Inflammatory macrophage (primary cell): ENCODE data around the gene QDPR.
A peak's percentile ranks its signal among the peaks of the same experiment; 100 is the strongest.
"Not testable (repeated sequence)": the region's sequence is repeated elsewhere in the genome, so short reads cannot be mapped to it uniquely, and the experiment has no call there.

Experiments
- DNase-seq, 2 donors: peaks; one replicate each; pipeline ENCODE4 v3.0.0-alpha.2; 2020 to 2022

Gene QDPR

GRCh38 chr4:17490575-17491059, 21.3 kb downstream of the QDPR start:
- no peak for DNase-seq

- no peak for DNase-seq
Measured at GRCh38 chr4:17489721-17490120, 22.2 kb downstream of the QDPR start.

- no peak for DNase-seq
Measured at GRCh38 chr4:17489123-17489522, 22.8 kb downstream of the QDPR start.

- no peak for DNase-seq
Measured at GRCh38 chr4:17482716-17483115, 29.2 kb downstream of the QDPR start.

- DNase-seq, result no peak
Measured at GRCh38 chr4:17480955-17481354, 30.9 kb downstream of the QDPR start.

DNA sequence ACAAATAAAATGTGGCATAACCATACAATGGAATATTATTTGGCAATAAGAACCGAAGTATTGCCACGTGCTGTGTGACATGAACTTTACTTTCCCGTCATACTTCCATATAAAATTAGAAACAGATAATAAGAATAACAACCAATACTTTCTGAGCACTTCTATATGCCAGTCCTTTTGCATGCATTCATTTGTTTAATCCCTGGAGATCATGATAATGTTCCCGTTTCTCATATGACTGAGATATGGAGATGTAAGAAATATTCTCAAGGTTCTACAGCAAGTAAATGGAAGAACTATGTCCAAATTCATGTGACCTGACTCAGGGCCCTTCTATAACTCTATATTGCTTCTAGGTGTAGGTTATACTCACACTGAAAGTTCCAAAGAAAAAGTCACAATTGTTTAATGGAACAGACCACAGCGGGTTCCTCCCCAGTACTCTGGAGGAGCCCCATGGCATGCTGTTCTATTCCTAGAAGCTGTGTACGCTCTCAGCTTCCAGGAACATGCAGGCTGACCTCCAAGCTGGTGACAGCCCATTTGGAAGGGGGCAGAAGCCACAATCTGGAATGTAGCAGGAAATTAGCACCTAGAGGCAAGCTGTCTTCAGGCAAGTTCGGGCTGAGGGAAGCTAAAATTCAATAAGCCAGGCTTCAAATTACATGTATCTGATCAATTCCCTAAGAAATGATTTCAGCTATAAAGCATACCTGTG, 31.5 kb downstream of the QDPR start:
- DNase-seq, result no peak

DNA sequence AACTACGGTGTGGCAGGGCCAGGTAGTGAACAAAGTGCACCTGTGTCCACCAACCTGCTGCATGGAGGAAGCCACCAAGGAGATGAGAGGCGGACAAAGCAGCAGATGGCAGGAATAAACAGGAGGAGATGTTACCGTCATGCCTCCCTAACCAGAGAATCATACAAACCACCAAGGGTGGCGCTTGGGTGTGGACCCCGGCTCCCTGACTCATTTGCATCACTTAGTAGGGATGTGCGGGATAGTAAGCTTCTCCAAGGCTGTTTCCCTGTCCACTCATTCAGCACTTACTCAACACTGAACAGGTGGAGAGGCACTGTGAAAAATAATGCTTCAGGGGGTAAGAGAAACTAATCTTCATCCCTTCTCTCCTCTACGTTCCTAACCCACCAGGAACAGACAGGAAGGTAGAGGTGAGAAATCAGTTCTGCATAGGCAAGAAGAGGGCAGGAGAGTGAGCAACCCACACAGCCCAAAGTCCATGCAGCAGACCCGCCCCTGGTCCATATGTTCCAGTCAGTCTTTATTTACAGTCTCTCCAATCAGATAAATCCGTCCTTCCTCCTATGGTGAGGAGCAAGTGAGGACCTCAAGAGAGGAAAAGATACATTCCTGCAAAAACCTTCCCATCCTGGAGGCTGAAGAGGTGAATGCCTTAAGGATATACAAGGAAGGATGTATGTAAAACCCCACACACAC, 34.0 kb downstream of the QDPR start:
- no peak for DNase-seq

DNA sequence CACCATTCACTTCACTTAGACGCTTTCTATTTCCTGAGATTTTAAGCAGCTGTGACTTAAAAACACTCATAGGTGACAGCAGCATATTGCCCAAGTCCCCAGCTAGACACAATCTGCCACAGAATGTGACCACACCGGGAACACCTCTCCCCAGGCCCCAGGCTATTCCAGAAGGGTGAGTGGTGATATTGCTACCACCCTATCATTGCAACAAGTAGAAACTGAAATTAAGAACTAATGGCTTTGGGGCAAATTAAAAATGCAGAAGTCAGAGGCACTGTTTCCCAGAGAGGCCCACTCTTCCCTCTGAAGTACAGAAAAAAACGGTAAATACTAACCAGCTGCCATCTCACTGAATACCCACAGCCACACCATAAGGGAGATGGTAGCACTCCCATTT, 35.0 kb downstream of the QDPR start:
- peak; percentile 29 to 42 for DNase-seq

- no peak for DNase-seq
Measured at GRCh38 chr4:17475481-17475880, 36.4 kb downstream of the QDPR start.

DNA sequence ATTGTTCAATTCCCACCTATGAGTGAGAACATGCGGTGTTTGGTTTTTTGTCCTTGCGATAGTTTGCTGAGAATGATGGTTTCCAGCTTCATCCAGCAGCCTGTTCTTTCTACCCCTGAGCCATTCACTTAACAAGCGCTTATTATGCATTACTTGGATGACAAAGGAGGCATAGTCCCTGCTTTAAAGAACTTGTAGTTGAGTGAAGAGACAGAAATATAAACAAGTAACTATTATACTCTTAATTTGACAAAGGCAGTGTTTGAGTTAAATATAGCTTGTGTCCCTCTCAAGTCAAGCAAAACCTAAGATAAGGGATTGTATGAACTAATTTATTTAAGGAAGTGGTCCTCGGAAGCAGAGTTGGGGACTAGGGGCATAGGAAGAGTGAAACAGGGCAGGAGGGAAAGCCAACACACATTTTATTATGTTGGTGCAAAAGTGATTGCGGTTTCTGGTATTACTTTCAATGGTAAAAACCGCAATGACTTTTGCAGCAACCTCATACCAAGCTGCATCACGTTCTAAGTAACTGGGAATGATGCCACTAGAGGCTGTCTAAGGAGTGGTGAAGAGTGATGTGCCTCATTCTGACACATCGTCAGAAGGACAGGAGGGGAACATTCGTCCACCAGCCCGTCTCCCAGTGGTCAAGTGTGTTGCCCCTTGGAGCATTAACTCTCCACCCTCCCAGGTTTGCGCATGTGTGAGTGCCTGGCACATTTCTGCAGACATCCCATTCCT, 41.8 kb downstream of the QDPR start:
- DNase-seq, result no peak

GRCh38 chr4:17468619-17469221, 43.2 kb downstream of the QDPR start:
- DNase-seq, result peak; percentile 5 to 34

GRCh38 chr4:17463606-17464005, 48.3 kb downstream of the QDPR start:
- no peak for DNase-seq

GRCh38 chr4:17450269-17450804, 61.6 kb downstream of the QDPR start:
- no peak for DNase-seq

DNA sequence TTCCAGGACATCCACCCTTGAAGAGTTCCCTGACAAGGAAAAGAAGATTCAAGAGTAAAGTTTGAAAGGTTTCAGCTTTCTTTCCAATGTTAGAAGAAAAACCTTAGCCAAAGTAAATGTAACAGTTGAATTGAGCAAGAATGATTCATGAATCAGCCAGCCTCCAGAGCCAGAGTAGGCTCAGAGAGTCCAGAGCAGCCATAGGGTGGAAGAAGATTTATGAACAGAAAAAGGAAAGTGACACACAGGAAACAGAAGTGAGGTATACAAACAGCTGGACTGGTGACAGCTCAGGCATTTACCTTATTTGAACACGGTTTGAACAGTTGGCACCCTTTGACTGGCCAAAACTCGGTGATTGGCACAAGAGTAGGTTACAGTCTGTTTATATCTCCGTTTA, 63.2 kb downstream of the QDPR start:
- DNase-seq, result peak in 1 of 2 donors; percentile 11

DNA sequence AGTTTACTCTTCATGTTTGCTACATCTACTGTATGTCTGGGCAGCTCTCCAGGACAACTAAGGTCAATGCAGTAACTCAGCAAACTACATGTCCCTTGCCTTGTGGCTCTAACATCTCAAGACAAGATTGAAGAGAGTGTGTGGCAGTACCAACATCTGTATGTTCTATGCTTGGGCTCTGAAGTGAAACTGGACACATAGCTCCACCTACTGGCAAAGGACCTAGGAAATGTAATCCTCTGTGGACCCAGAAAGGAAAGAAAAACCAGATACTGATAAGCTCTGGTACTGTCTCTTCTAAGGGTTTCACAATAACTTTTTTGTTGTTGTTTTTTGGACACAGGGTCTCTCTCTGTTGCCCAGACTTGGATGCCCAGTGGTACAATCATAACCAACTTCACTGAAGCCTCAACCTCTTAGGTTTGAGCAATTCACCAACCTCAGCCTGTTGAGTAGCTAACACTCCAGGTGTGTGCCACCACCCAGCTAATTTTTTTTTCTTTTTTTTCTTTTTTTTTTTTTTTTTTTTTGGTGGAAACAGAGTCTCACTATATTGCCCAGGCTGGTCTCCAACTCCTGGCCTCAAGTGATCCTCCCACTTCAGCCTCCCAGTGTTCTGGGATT, 64.1 kb downstream of the QDPR start:
- DNase-seq, result peak; percentile 55 to 65

GRCh38 chr4:17447056-17447455, 64.8 kb downstream of the QDPR start:
- DNase-seq, result no peak

- not testable (repeated sequence) for DNase-seq
Measured at GRCh38 chr4:17442477-17442876, 69.4 kb downstream of the QDPR start.

DNA sequence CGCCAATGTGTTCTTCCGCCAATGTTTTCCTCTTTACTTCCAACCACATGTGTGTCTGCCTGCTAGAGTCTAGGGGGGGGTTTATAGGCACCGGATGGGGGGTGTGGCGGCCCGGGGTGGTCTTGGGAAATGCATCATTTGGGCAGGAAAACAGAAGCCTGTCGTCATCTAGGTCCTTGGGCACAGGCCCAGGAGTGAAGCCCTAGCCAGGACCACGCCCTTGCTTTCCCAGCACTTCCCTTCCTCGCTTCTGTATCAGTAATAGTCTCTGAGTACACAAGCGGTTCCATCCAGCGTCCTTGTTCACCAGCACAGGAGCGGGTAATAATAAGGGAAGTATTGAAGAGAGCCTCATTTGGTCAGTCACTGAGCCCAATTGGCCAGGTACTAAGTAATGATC, 74.5 kb downstream of the QDPR start:
- no peak for DNase-seq

DNA sequence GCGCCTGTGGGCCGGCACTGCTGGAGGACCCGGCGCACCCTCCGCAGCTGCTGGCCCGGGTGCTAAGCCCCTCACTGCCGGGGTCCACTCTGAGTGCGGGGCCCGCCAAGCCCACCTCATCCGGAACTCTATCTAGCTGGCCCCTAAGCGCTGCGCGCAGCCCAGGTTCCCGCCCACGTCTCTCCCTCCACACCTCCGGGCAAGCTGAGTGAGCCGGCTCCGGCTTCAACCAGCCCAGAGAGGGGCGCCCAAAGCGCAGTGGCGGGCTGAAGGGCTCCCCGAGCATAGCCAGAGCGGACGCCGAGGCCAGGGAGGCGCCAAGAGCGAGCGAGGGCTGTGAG, 75.2 kb downstream of the QDPR start:
- DNase-seq, result no peak
